RWPE2 (cell line): ENCODE results near the gene PSMB8.
"Not testable (repeated sequence)": the region's sequence is repeated elsewhere in the genome, so short reads cannot be mapped to it uniquely, and the experiment has no call there.

ENCODE experiments used
- ATAC-seq: fragments of 200-7000 bp; cut with Tn5 transposase; 3 replicates; pipeline ENCODE4 v1.9.1; 2021; ENCODE audit warnings: low read depth
- DNase-seq: peaks from one replicate; pipeline ENCODE4 v3.0.0-alpha.2; 2020; ENCODE audit warnings: low spot score
- H3K27ac ChIP-seq: fragments of 450-650 bp; 2 replicates; pipeline ENCODE4 v1.5.1; 2017; ENCODE audit warnings: mild to moderate bottlenecking; ENCODE audit not compliant: poor library complexity, severe bottlenecking
- H3K27me3 ChIP-seq: fragments of 250-450 bp; sonication (Bioruptor Pico); 2 replicates; pipeline ENCODE4 v1.5.1; 2021; ENCODE audit warnings: mild to moderate bottlenecking, moderate library complexity; ENCODE audit not compliant: insufficient read depth, poor library complexity, severe bottlenecking
- H3K36me3 ChIP-seq: fragments of 250-450 bp; sonication (Bioruptor Pico); 2 replicates; pipeline ENCODE4 v1.5.1; 2020; ENCODE audit warnings: low read depth, mild to moderate bottlenecking, moderate library complexity
- H3K4me1 ChIP-seq: fragments of 250-450 bp; sonication (Bioruptor Pico); 2 replicates; pipeline ENCODE4 v1.5.1; 2021; ENCODE audit warnings: mild to moderate bottlenecking, moderate library complexity; ENCODE audit not compliant: insufficient read depth, poor library complexity, severe bottlenecking
- H3K4me3 ChIP-seq: fragments of 250-450 bp; sonication (Bioruptor Pico); 2 replicates; pipeline ENCODE4 v1.5.1; 2021; ENCODE audit warnings: mild to moderate bottlenecking, moderate library complexity; ENCODE audit not compliant: severe bottlenecking
- H3K9me3 ChIP-seq: fragments of 250-450 bp; sonication (Bioruptor Pico); 2 replicates; pipeline ENCODE4 v1.5.1; 2021; ENCODE audit warnings: mild to moderate bottlenecking, moderate library complexity; ENCODE audit not compliant: severe bottlenecking
- TF ChIP-seq, protein P1 (sequence below): fragments of 450-650 bp; IDR thresholded peaks from one replicate; pipeline ENCODE4 v1.5.1; 2017; ENCODE audit warnings: mild to moderate bottlenecking, moderate library complexity; ENCODE audit not compliant: poor library complexity, severe bottlenecking

Gene PSMB8

DNA sequence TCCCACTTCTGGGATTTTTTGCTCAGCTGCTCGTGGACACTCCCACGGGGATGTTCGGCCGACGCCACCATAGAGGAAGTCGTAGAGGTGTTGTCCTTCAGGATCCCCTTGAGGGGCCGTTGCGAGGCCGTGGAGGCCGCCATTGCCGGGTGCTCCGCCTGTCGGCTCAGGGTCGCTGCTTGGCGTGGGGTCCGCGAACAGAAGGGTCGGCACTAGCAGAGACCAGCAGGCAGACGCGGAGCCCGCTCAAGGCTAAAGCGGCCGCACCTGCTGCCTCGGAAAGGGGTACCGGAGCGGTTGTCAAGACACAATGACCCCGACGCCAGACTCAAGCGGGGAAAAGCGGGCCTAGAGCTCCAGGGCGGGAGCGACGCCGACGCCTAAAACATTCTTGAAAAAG is 35.8 kb upstream of the PSMB8 start:
- Histone ChIP-seq H3K36me3 (no peaks in the 10 kb centered on the region), H3K27ac (no peak overlapping the region), H3K9me3 (no peaks in the 10 kb centered on the region), H3K27me3 (peaks cover 2% of the 10 kb centered on the region), H3K4me3 (no peak overlapping the region), H3K4me1 (no peaks in the 10 kb centered on the region)
- ATAC-seq: no peak
- TF ChIP-seq, protein P1, sequence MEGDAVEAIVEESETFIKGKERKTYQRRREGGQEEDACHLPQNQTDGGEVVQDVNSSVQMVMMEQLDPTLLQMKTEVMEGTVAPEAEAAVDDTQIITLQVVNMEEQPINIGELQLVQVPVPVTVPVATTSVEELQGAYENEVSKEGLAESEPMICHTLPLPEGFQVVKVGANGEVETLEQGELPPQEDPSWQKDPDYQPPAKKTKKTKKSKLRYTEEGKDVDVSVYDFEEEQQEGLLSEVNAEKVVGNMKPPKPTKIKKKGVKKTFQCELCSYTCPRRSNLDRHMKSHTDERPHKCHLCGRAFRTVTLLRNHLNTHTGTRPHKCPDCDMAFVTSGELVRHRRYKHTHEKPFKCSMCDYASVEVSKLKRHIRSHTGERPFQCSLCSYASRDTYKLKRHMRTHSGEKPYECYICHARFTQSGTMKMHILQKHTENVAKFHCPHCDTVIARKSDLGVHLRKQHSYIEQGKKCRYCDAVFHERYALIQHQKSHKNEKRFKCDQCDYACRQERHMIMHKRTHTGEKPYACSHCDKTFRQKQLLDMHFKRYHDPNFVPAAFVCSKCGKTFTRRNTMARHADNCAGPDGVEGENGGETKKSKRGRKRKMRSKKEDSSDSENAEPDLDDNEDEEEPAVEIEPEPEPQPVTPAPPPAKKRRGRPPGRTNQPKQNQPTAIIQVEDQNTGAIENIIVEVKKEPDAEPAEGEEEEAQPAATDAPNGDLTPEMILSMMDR: no peak
- no peak for DNase-seq

DNA sequence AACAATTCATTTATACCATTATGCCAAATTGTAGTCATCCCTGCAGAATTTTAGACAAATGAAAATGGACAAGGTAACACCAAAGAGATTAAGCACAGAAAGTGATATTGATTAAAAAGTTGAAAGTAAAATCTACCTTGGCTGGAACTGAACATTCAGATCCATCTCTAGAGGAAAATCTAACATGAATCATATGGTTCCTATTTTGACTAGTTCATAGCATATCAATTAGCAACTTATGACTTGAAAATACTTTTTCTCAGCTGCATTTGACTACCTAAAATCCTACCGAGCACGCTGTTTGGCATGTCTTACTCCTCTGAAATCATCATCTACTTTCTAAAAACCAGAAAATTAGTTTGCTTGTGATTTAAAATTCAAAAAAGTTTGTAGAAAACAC is 32.8 kb upstream of the PSMB8 start:
- ATAC-seq (no peak), DNase-seq (no peak)
- H3K9me3 ChIP-seq: no peaks in the 10 kb centered on the region
- H3K4me3 ChIP-seq: no peak overlapping the region
- H3K4me1 ChIP-seq: no peaks in the 10 kb centered on the region
- H3K27me3 ChIP-seq: peaks cover 5% of the 10 kb centered on the region
- H3K36me3 ChIP-seq: no peaks in the 10 kb centered on the region
- TF ChIP-seq, protein P1: no peak
- no peak overlapping the region for H3K27ac ChIP-seq

DNA sequence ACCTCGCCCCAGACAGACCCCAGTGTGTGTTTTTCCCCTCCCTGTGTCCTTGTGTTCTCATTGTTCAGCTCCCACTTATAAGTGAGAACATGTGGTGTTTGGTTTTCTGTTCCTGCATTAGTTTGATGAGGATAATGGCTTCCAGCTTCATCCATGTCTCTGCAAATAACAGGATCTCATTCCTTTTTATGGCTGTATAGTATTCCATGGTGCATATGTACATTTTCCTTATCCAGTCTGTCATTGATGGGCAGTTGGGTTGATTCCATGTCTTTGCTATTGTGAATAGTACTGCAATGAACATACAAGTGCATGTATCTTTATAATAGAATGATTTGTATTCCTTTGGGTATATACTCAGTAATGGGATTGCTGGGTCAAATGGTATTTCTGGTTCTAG is 30.1 kb upstream of the PSMB8 start:
- H3K9me3 ChIP-seq, H3K27ac ChIP-seq, DNase-seq, H3K27me3 ChIP-seq, ATAC-seq, H3K4me1 ChIP-seq, H3K36me3 ChIP-seq, H3K4me3 ChIP-seq: not testable (repeated sequence)

DNA sequence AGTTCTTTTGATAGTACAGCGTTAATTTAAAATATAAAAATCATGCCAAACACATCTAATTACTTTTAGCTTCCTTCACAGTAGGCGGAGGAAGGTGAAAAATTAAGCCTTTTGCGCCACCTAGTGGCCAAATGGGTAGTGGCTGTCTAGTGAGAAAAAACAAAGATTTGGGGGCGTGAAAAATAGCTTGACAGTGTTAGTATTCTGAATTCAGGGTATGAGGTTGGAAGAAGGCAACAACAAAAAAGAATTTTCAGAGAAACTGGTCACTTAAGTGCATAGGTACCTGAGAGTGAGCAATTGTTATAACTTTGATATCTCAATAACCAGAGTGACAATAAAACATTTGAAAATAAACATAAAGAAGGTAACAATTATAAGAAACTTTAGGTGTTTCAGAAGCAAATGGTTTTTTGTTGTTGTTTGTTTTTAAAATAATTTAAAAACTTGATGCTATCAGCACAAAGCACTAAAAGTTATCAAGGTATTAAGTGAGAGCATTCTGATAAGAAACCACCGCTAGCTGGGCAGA is 24.5 kb upstream of the PSMB8 start:
- DNase-seq: no peak
- Histone ChIP-seq H3K9me3 (no peaks in the 10 kb centered on the region), H3K36me3 (no peaks in the 10 kb centered on the region), H3K27ac (no peak overlapping the region), H3K27me3 (peaks cover 3% of the 10 kb centered on the region), H3K4me3 (no peak overlapping the region), H3K4me1 (no peaks in the 10 kb centered on the region)
- TF ChIP-seq, protein P1: peak; percentile 93
- peak; percentile 68 for ATAC-seq

DNA sequence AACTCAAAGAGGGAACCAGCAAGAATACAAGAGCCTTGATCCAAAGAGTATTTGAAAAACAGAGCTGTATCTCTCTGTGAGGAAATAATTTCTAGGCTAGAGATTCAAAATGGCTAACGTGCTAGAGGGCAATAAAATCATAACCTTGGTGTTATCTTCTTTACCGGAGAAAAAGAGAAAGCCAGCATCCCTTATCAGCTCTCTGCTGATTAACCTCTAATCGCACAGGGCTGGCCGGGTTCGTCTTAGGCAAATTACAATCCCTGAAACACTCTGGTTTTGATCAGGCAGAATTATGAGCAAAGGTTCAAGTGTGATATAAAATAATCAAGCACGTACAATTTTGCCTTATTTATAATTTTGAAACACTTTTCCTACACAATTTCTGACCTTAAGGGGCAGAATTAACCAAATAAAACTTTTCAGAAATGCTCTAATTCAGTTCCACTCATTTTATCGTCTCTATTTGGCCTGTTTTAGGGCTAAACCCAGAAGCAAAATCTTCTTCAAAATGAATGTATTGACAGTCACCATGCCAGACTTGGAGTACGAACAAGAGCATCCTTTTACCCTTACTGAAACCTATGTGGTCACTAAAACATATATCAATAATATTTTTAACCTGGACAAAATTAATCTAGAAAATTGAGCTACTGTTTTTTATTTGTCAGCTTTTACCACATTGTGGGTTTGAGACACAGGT is 23.9 kb upstream of the PSMB8 start:
- H3K9me3 ChIP-seq: no peaks in the 10 kb centered on the region
- no peak for ATAC-seq
- H3K27ac ChIP-seq: no peak overlapping the region
- H3K4me1 ChIP-seq: no peaks in the 10 kb centered on the region
- no peaks in the 10 kb centered on the region for H3K36me3 ChIP-seq
- no peak for DNase-seq
- H3K4me3 ChIP-seq: no peak overlapping the region
- TF ChIP-seq, protein P1: no peak
- H3K27me3 ChIP-seq: peaks cover 3% of the 10 kb centered on the region
